SU-DHL-6 (cell line): ENCODE measurements around the gene FKTN.

Experiments used
- CTCF ChIP-seq: fragments of 200-600 bp; sonication (generic); IDR thresholded peaks from one replicate; pipeline ENCODE4 v1.5.1; 2017; ENCODE audit warnings: antibody characterized with exemption, mild to moderate bottlenecking, low read length, moderate library complexity; ENCODE audit not compliant: insufficient read depth, poor library complexity, severe bottlenecking
- EZH2phosphoT487 ChIP-seq: fragments of 200-600 bp; sonication (generic), shearing (Covaris generic); conservative IDR thresholded peaks from 2 replicates; pipeline ENCODE4 v1.6.1; 2018; ENCODE audit warnings: mild to moderate bottlenecking, antibody characterized with exemption, low read length, moderate library complexity, mixed read lengths

GRCh38 chr9:105554042-105554441 is 3.9 kb upstream of the FKTN start:
- TF ChIP-seq CTCF (no peak), EZH2phosphoT487 (no peak)
